GM12865 (cell line): ENCODE results near the gene TMEM212.

Experiments
- DNase-seq: peaks from one replicate; pipeline ENCODE4 v3.0.0; 2010; ENCODE audit warnings: low read depth
- H3K4me3 ChIP-seq: 2 replicates; pipeline ENCODE4 v1.5.1; 2011; ENCODE audit warnings: mild to moderate bottlenecking, low read depth, low read length, control low read depth
- TF ChIP-seq, protein P1 (sequence below): IDR thresholded peaks from 2 replicates; pipeline ENCODE4 v1.5.1; 2011; ENCODE audit warnings: low read length, control low read depth, low read depth, inconsistent platforms; ENCODE audit not compliant: insufficient read depth; ENCODE audit errors: missing control alignments

TMEM212 gene

DNA sequence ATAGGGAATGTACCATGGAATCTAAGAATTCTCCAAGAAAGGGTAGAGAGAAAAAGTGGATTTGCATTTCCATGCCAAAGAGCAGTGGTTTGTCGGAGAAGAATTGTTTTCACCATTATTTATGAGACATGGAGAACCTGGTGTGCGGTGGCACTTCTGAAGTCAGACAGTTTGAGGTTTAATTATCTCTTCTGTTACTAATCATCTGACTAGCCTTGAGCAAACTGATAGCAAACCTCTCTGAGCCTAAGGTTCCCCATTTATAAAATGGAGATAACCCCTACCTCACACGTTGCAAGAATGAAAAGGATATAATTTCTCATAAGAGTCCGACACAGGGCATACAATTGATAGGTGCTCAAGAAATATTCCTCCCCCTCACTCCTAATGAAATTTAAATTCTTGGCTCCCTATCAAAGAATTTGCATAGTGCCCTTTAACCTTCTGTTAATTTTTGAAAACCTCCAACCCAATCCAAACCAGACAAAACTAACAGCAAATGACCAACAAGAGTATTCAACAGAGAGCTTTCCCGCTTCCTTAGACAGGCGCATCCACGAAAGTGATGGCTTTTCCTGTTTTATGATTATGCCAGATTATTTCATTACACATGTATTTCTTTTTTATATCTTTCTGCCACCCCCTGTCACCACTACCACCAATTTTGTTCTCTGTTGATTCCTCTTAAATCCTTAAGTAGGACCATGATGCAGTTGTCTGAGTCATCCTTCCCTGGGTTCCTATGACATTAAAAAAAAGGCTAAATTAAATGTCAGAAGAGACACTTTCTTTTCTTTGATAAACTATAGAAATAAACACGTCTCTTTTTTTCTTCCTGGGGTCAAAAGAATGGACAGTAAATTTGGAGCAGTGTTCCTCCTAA lies 28.5 kb downstream of the TMEM212 start:
- DNase-seq: no peak
- TF ChIP-seq, protein P1, sequence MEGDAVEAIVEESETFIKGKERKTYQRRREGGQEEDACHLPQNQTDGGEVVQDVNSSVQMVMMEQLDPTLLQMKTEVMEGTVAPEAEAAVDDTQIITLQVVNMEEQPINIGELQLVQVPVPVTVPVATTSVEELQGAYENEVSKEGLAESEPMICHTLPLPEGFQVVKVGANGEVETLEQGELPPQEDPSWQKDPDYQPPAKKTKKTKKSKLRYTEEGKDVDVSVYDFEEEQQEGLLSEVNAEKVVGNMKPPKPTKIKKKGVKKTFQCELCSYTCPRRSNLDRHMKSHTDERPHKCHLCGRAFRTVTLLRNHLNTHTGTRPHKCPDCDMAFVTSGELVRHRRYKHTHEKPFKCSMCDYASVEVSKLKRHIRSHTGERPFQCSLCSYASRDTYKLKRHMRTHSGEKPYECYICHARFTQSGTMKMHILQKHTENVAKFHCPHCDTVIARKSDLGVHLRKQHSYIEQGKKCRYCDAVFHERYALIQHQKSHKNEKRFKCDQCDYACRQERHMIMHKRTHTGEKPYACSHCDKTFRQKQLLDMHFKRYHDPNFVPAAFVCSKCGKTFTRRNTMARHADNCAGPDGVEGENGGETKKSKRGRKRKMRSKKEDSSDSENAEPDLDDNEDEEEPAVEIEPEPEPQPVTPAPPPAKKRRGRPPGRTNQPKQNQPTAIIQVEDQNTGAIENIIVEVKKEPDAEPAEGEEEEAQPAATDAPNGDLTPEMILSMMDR: no peak

DNA sequence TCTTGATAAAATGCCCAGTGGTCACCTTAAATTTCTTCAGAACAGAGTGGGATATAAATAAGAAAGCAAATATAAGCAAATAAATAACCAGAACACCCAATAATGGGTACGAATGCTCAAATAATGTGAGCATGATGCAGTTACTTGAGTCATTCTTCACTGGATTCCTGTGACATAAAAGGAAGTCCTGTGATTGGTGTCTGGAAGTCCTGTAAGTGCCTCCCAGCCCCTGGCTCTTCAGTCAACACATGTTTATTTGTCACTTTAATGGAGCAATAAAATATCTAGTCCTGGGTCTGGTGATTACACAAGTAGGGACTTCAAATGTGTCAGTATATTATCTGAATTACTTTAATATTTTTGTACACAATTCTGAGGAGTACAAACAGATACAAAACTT lies 30.4 kb downstream of the TMEM212 start:
- DNase-seq: no peak
- TF ChIP-seq, protein P1: no peak
- H3K4me3 ChIP-seq: no peak overlapping the region

More for the DNA sequence above, 28.5 kb downstream of the TMEM212 start:
- no peak overlapping the region for H3K4me3 ChIP-seq

DNA sequence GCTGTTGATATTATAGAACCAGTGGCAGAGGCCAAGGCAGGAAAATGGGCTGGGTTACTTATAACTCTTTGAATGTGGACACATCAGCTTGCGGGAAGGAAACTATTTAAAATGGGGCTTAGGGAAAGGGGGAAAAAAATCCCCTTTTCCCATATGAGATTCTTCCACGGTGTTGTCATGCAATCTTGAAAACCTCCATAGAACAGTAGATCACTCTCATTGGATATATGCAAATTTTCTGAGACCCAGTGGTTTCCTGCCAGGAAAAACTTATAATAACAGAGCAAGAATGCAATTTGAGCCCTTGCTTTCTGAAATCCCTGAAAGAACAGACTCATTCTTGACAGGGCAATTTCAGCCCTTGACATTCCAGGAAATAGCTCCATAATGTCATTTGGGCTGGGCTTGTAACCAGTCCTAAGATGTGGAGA lies 31.1 kb downstream of the TMEM212 start:
- TF ChIP-seq, protein P1: no peak
- DNase-seq: no peak
- H3K4me3 ChIP-seq: no peak overlapping the region

DNA sequence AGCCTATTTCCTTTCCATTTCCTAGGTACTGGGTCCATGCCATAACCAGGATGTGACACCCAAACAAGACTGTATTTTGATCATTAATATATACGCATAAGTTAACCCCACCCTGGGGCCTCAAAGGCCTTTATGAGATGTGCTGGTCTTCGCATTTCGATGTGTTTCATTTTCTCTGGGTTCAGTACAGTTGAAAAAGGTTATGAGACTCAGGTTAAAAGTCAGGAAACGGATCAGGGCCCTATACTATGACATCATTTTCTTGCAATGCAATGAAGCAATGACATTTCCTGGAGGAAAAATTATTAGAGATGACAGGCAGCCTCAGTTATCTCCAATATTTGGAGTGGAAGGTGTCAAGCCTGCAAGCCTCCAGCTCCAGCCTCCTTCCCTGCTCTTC lies 31.7 kb downstream of the TMEM212 start:
- TF ChIP-seq, protein P1: no peak
- no peak for DNase-seq
- no peak overlapping the region for H3K4me3 ChIP-seq

DNA sequence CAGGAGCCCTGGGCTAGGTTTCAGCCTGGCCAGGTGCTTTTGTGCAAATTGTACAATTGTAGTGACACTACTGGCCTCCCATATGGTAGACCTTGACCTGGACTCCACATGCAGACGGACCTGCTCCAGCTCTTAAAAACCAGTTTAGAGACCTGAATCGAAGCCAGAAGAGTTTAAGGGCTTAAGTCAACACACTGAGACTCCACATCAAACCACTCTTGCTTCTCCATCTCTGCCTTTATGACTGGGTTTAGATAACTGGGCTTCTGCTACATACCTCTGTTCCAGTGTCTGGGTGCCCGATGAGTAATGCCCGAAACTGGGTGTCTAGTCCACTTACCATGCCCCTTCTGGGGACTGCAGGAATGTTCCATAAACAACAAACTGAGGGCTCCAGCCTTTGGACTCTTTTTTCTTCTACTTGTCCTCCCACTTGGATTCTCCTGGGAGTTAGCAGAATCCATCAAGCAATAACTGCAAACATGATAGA lies 32.8 kb downstream of the TMEM212 start:
- TF ChIP-seq, protein P1: no peak
- no peak overlapping the region for H3K4me3 ChIP-seq
- DNase-seq: no peak

DNA sequence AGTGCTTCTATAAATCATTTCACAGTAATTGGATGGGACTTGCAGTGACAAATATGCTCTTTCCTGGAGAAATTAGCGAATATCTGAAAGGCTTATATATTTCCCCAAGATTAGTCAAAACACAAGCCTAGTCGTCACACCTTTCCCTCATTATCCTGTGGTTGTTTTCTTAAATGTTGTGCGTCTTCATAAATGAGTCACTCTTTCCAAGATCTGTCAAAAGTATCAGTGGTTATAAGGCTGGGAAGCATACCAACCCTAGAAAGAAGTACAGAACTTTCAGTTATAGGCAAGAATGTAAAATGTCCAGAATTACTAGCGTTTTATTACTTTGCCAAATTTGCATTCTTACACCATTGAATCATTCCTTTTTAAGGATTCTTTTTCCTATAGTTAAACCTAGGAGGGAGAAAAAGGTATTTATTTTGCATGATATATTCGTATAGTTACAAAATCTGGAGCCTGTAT lies 33.6 kb downstream of the TMEM212 start:
- TF ChIP-seq, protein P1: no peak
- DNase-seq: peak; percentile 17
- H3K4me3 ChIP-seq: no peak overlapping the region
